Measurements from ENCODE around the gene BCL6.

DNA sequence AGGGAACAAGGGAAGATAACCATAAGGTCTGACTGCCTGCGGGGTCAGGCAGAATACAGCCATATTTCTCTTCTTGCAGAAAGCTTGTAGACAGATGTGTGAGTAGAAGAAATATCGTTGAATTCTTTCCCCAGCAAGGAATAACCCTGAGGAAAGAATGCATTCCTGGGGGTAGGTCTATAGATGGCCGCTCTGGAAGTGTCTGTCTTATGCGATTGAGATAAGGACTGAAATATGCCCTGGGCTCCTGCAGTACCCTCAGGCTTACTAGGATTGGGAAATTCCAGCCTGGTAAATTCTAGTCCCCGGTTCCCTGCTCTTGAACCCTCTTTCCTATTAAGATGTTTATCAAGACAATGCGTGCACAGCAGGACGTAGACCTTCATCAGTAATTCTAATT, 59.3 kb downstream of the BCL6 start:
- no peak for TF ChIP-seq EP300 (IDR thresholded peaks at IDR 0.05)
- TF ChIP-seq CTCF (IDR thresholded peaks at IDR 0.05) = no peak
